ENCODE data around the gene STK11. TPM values are rescaled to one million over a fixed set of nuclear protein-coding genes. Genes with fewer than 3 reads are reported as not detected.

STK11 gene
- polyA plus RNA-seq, 1 of the 3 experiments (the other 2 are of a cell fraction): 55.5 TPM

- no peak for DNase-seq
- H3K79me2 ChIP-seq (ENCODE audit: insufficient read depth): peaks cover 5% of the 10 kb centered on the region
- no peak for TF ChIP-seq ZBTB33 (IDR thresholded peaks at IDR 0.05; ENCODE audit: borderline replicate concordance, low read depth)
- no peak for TF ChIP-seq JUND (IDR thresholded peaks at IDR 0.05)
- no peak for TF ChIP-seq SIN3A (IDR thresholded peaks at IDR 0.05; ENCODE audit: borderline replicate concordance, low read depth, low read length)
- no peak for TF ChIP-seq EP300 (IDR thresholded peaks at IDR 0.05; ENCODE audit: borderline replicate concordance in 1 of 2, low read depth in 1 of 2, low read length in 1 of 2)
- TF ChIP-seq GATA2 (CRISPR knock-in tag; IDR thresholded peaks at IDR 0.05): no peak
- TF ChIP-seq POLR2AphosphoS5 (IDR thresholded peaks at IDR 0.05; ENCODE audit: low read depth, low read length): no peak
- no peak for TF ChIP-seq RAD21 (IDR thresholded peaks at IDR 0.05; ENCODE audit: low read length)
- no peak for TF ChIP-seq MAX (IDR thresholded peaks at IDR 0.05; ENCODE audit: low read depth)
- TF ChIP-seq TCF12 (IDR thresholded peaks at IDR 0.05): no peak
- no peak for TF ChIP-seq RXRA (IDR thresholded peaks at IDR 0.05; ENCODE audit: borderline replicate concordance, low read depth)
- TF ChIP-seq CHD2 (IDR thresholded peaks at IDR 0.05; ENCODE audit: low read length, partially characterized antibody): no peak
- no peak for TF ChIP-seq TEAD4 (IDR thresholded peaks at IDR 0.05; ENCODE audit: borderline replicate concordance, insufficient read depth)
- TF ChIP-seq RFX5 (IDR thresholded peaks at IDR 0.05; ENCODE audit: low read length): no peak
- no peak for TF ChIP-seq CTCF (IDR thresholded peaks at IDR 0.05)
- TF ChIP-seq YY1 (IDR thresholded peaks at IDR 0.05; ENCODE audit: low read depth): no peak
- no peak overlapping the region for H3K9ac ChIP-seq
- H3K9me2 ChIP-seq: no peaks in the 10 kb centered on the region
- CTCF ChIA-PET: interaction anchor here (0.7 to 2.2 kb wide), 8 partner anchors 9 to 196 kb away, joined by 3 to 12 read pairs (median 6); partner anchors contain the start of gene ATP5F1D
- H3K27ac ChIP-seq (ENCODE audit: low read depth in 2 of 2, low read length in 1 of 2): no peak overlapping the region
- peaks cover 3% of the 10 kb centered on the region for H3F3A ChIP-seq (replicated peaks; ENCODE audit: insufficient read depth)
- H3K27me3 ChIP-seq (ENCODE audit: insufficient read depth): no peaks in the 10 kb centered on the region
- H3K36me3 ChIP-seq (replicated peaks in 1 of 2; ENCODE audit: control insufficient read depth in 1 of 2, insufficient read depth in 2 of 2, low read length in 1 of 2): peaks cover 0 to 59% of the 10 kb centered on the region in 2 experiments
- no peak overlapping the region for H3K4me3 ChIP-seq (ENCODE audit: low read depth in 2 of 2, low read length in 1 of 2)
- POLR2A ChIA-PET: interaction anchor here (1.1 to 1.7 kb wide), 2 partner anchors 11 to 44 kb away, joined by 4 to 6 read pairs; partner anchors contain the start of gene CIRBP
- H2AFZ ChIP-seq (ENCODE audit: low read depth): no peak overlapping the region
- 88% methylated on average over 15 of the region's 29 CpGs for WGBS (ENCODE audit: low lambda C conversion rate)
- H3K9me3 ChIP-seq: no peaks in the 10 kb centered on the region
- H3K4me1 ChIP-seq (ENCODE audit: control insufficient read depth in 1 of 2, insufficient read depth in 2 of 2, low read depth in 1 of 2, low read length in 1 of 2): peaks cover 0 to 5% of the 10 kb centered on the region in 2 experiments; a peak in 1 of 4 replicates
- H4K20me1 ChIP-seq (ENCODE audit: insufficient read depth): peaks cover 15% of the 10 kb centered on the region; the same call in 1 of the 2 replicates
- H3K4me2 ChIP-seq: no peak overlapping the region
Observed at GRCh38 chr19:1225440-1226226, 20.1 kb downstream of the STK11 start.

All from SK-N-SH (cell line).